B cell (primary cell): ENCODE data around the gene ANKRD33B.

Experiments
- EZH2 ChIP-seq: IDR thresholded peaks from 2 replicates; pipeline ENCODE4 v1.6.1; 2012; ENCODE audit warnings: borderline replicate concordance, low read depth, mild to moderate bottlenecking, moderate library complexity, low read length; ENCODE audit not compliant: insufficient read depth, poor library complexity, severe bottlenecking
- TF ChIP-seq, protein P1 (sequence below): fragments of 200-600 bp; IDR thresholded peaks from one replicate; pipeline ENCODE4 v1.8.0; 2022; ENCODE audit warnings: antibody characterized with exemption, mild to moderate bottlenecking

DNA sequence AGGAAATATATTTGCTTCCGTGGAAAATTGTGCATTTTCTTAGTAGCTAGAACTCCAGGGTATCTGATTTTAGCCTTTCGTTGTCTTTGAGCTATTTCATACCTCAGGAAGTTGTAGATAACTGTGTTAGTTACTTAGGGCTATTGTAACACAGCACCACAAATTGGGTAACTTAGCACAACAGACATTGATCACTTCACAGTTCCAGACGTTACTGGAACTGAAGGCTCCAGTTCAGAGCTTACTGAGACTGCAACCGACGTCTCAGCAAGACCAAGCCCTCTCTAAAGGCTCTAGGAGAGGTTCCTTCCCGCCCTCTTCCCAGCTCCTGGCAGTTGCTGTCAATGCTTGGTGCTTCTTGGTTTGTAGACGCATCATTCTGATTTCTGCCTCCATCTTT lies 17.7 kb upstream of the ANKRD33B start:
- TF ChIP-seq, protein P1, sequence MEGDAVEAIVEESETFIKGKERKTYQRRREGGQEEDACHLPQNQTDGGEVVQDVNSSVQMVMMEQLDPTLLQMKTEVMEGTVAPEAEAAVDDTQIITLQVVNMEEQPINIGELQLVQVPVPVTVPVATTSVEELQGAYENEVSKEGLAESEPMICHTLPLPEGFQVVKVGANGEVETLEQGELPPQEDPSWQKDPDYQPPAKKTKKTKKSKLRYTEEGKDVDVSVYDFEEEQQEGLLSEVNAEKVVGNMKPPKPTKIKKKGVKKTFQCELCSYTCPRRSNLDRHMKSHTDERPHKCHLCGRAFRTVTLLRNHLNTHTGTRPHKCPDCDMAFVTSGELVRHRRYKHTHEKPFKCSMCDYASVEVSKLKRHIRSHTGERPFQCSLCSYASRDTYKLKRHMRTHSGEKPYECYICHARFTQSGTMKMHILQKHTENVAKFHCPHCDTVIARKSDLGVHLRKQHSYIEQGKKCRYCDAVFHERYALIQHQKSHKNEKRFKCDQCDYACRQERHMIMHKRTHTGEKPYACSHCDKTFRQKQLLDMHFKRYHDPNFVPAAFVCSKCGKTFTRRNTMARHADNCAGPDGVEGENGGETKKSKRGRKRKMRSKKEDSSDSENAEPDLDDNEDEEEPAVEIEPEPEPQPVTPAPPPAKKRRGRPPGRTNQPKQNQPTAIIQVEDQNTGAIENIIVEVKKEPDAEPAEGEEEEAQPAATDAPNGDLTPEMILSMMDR: no peak
- no peak for TF ChIP-seq EZH2
